ENCODE data around the gene HMGXB4. TPM values are rescaled to one million over a fixed set of nuclear protein-coding genes. Genes with fewer than 3 reads are reported as not detected.

HMGXB4 gene
- total and polyA plus RNA-seq, 2 of the 8 experiments (the other 6 are each of a cell fraction or from before 2014, with no cell fraction given), result 20.9 to 41.3 TPM

- TF ChIP-seq ATF2 (IDR thresholded peaks at IDR 0.05; ENCODE audit: low read length) (no peak), KDM4A (IDR thresholded peaks at IDR 0.05; ENCODE audit: low read depth, low read length, severe bottlenecking) (no peak), PHF8 (conservative IDR thresholded peaks at IDR 0.05; ENCODE audit: low read depth, low read length) (no peak), BRCA1 (IDR thresholded peaks at IDR 0.05; ENCODE audit: low read depth, low read length) (no peak), SUZ12 (IDR thresholded peaks at IDR 0.05; ENCODE audit: low read length) (no peak), SAP30 (IDR thresholded peaks at IDR 0.05; ENCODE audit: insufficient read depth, insufficient replicate concordance, low read length) (no peak), EP300 (IDR thresholded peaks at IDR 0.05; ENCODE audit: borderline replicate concordance in 1 of 2, low read depth in 2 of 2, low read length in 2 of 2) (no peak), CREB1 (IDR thresholded peaks at IDR 0.05) (no peak), SIN3A (conservative IDR thresholded peaks at IDR 0.05 in 1 of 2, IDR thresholded peaks at IDR 0.05 in 1 of 2; ENCODE audit: low read depth in 1 of 2, low read length in 2 of 2) (no peak)
Measured at GRCh38 chr22:35343664-35344550, 86.6 kb downstream of the HMGXB4 start (continued).

Measured in H1 (cell line).